SU-DHL-6 (cell line): ENCODE data around the gene LMO7.

Source experiments
- H2AFZ ChIP-seq: fragments of 200-600 bp; sonication (generic); 2 replicates; pipeline ENCODE4 v1.6.1; 2014; ENCODE audit warnings: low read depth, mild to moderate bottlenecking, moderate library complexity, mixed read lengths, antibody characterized with exemption, low read length; ENCODE audit not compliant: severe bottlenecking
- H3F3A ChIP-seq: fragments of 200-600 bp; shearing (Covaris generic); 2 replicates; pipeline ENCODE4 v1.6.0; 2016; ENCODE audit warnings: antibody characterized with exemption, mild to moderate bottlenecking; ENCODE audit not compliant: insufficient read depth
- H3K27ac ChIP-seq: fragments of 200-600 bp; sonication (generic); 2 replicates; pipeline ENCODE4 v1.5.1; 2016; ENCODE audit warnings: low read depth, mild to moderate bottlenecking, low read length, moderate library complexity, mixed read lengths
- H3K27me3 ChIP-seq: fragments of 200-600 bp; sonication (generic), shearing (Covaris generic); 2 replicates; pipeline ENCODE4 v1.6.0; 2014; ENCODE audit warnings: mild to moderate bottlenecking, low read length
- H3K36me3 ChIP-seq: fragments of 200-600 bp; sonication (generic); 2 replicates; pipeline ENCODE4 v1.6.1; 2014; ENCODE audit warnings: mild to moderate bottlenecking, low read length, mixed read lengths
- H3K4me2 ChIP-seq: fragments of 300-600, 200-600 bp; shearing (Covaris generic), sonication (generic); 2 replicates; pipeline ENCODE4 v1.6.0; 2014; ENCODE audit warnings: low read length, low read depth, mild to moderate bottlenecking; ENCODE audit not compliant: poor library complexity, severe bottlenecking
- H3K4me3 ChIP-seq: fragments of 200-600 bp; sonication (generic); 2 replicates; pipeline ENCODE4 v1.5.1; 2014; ENCODE audit warnings: antibody characterized with exemption, low read length, mild to moderate bottlenecking, mixed read lengths; ENCODE audit not compliant: insufficient read depth, poor library complexity, severe bottlenecking
- H3K79me2 ChIP-seq: fragments of 200-600 bp; sonication (generic); 2 replicates; pipeline ENCODE4 v1.6.1; 2014; ENCODE audit warnings: mild to moderate bottlenecking, low read length, moderate library complexity; ENCODE audit not compliant: insufficient read depth
- H3K9ac ChIP-seq: fragments of 200-600 bp; sonication (generic); 2 replicates; pipeline ENCODE4 v1.7.0; 2014; ENCODE audit warnings: mild to moderate bottlenecking, low read length
- H3K9me2 ChIP-seq: fragments of 200-600 bp; sonication (generic); replicated peaks from 2 replicates; pipeline ENCODE4 v1.6.1; 2014; ENCODE audit warnings: low read length; ENCODE audit not compliant: insufficient read depth
- H3K9me3 ChIP-seq: fragments of 200-600 bp; sonication (generic); 2 replicates; pipeline ENCODE4 v1.6.1; 2014; ENCODE audit warnings: low read length, mixed read lengths; ENCODE audit not compliant: insufficient read depth
- H4K20me1 ChIP-seq: fragments of 200-600 bp; sonication (generic); 2 replicates; pipeline ENCODE4 v1.6.1; 2014; ENCODE audit warnings: low read depth, mild to moderate bottlenecking, antibody characterized with exemption, low read length, moderate library complexity, mixed read lengths
- CTCF ChIP-seq: fragments of 200-600 bp; sonication (generic); IDR thresholded peaks from one replicate; pipeline ENCODE4 v1.5.1; 2017; ENCODE audit warnings: antibody characterized with exemption, mild to moderate bottlenecking, low read length, moderate library complexity; ENCODE audit not compliant: insufficient read depth, poor library complexity, severe bottlenecking
- EZH2phosphoT487 ChIP-seq: fragments of 200-600 bp; sonication (generic), shearing (Covaris generic); conservative IDR thresholded peaks from 2 replicates; pipeline ENCODE4 v1.6.1; 2018; ENCODE audit warnings: mild to moderate bottlenecking, antibody characterized with exemption, low read length, moderate library complexity, mixed read lengths

The LMO7 gene

GRCh38 chr13:75861786-75862185 lies 225.7 kb downstream of the LMO7 start:
- no peaks in the 10 kb centered on the region for H3K9me3 ChIP-seq
- no peak overlapping the region for H2AFZ ChIP-seq
- H3K4me2 ChIP-seq, result no peak overlapping the region
- H3K27me3 ChIP-seq, result no peaks in the 10 kb centered on the region
- no peaks in the 10 kb centered on the region for H3K79me2 ChIP-seq
- TF ChIP-seq EZH2phosphoT487, result no peak
- TF ChIP-seq CTCF, result no peak
- H3F3A ChIP-seq, result peaks cover 3% of the 10 kb centered on the region
- no peaks in the 10 kb centered on the region for H4K20me1 ChIP-seq
- peaks cover 10% of the 10 kb centered on the region for H3K36me3 ChIP-seq
- H3K27ac ChIP-seq, result no peak overlapping the region
- H3K9me2 ChIP-seq, result no peaks in the 10 kb centered on the region
- no peak overlapping the region for H3K4me3 ChIP-seq
- no peak overlapping the region for H3K9ac ChIP-seq

- no peaks in the 10 kb centered on the region for H4K20me1 ChIP-seq
- no peak overlapping the region for H3K27ac ChIP-seq
- no peaks in the 10 kb centered on the region for H3K79me2 ChIP-seq
- TF ChIP-seq EZH2phosphoT487 (no peak), CTCF (no peak)
- H2AFZ ChIP-seq, result no peak overlapping the region
- H3F3A ChIP-seq, result no peaks in the 10 kb centered on the region; the same call in 1 of the 2 replicates
- H3K27me3 ChIP-seq, result no peaks in the 10 kb centered on the region
- H3K9ac ChIP-seq, result no peak overlapping the region
- H3K9me2 ChIP-seq, result no peaks in the 10 kb centered on the region
- H3K4me3 ChIP-seq, result no peak overlapping the region
- H3K4me2 ChIP-seq, result no peak overlapping the region
- no peaks in the 10 kb centered on the region for H3K36me3 ChIP-seq
- no peaks in the 10 kb centered on the region for H3K9me3 ChIP-seq
Observed at GRCh38 chr13:75864718-75865117, 228.6 kb downstream of the LMO7 start.

- H4K20me1 ChIP-seq, result no peaks in the 10 kb centered on the region
- H3K79me2 ChIP-seq, result no peaks in the 10 kb centered on the region
Observed at GRCh38 chr13:75867379-75868117, 231.4 kb downstream of the LMO7 start.

More at GRCh38 chr13:75867379-75868117, 231.4 kb downstream of the LMO7 start:
- no peak overlapping the region for H3K4me2 ChIP-seq
- TF ChIP-seq CTCF (no peak), EZH2phosphoT487 (no peak)
- no peaks in the 10 kb centered on the region for H3K9me3 ChIP-seq
- no peaks in the 10 kb centered on the region for H3K27me3 ChIP-seq
- no peaks in the 10 kb centered on the region for H3K36me3 ChIP-seq
- no peak overlapping the region for H3K4me3 ChIP-seq
- H3K9ac ChIP-seq, result no peak overlapping the region
- H2AFZ ChIP-seq, result no peak overlapping the region
- no peaks in the 10 kb centered on the region for H3K9me2 ChIP-seq
- H3F3A ChIP-seq, result no peaks in the 10 kb centered on the region; the same call in 1 of the 2 replicates
- no peak overlapping the region for H3K27ac ChIP-seq
